K562 (cell line): ENCODE results near the gene SPEF1. TPM values are rescaled to one million over a fixed set of nuclear protein-coding genes. Genes with fewer than 3 reads are reported as not detected.
A peak's percentile ranks its signal among the peaks of the same experiment; 100 is the strongest.

Experiments used
- ATF1 ChIP-seq, 2 experiments: fragments of 450-650 bp in 1 of 2; IDR thresholded peaks; 2 replicates each; pipeline ENCODE4 v1.6.1; 2016; ENCODE audit warnings: missing compliant biosample characterization in 1 of 2, missing genetic modification characterization in 1 of 2
- BACH1 ChIP-seq: fragments of 200-800 bp; sonication (Bioruptor generic); IDR thresholded peaks from 2 replicates; pipeline ENCODE4 v1.6.1; 2016; ENCODE audit warnings: missing genetic modification characterization, missing compliant biosample characterization
- ETS2 ChIP-seq: IDR thresholded peaks from 2 replicates; pipeline ENCODE4 v1.6.1; 2016; ENCODE audit warnings: borderline replicate concordance, missing genetic modification characterization, mild to moderate bottlenecking, moderate library complexity, missing compliant biosample characterization; ENCODE audit not compliant: poor library complexity, severe bottlenecking
- ETV5 ChIP-seq: sonication (generic); formaldehyde crosslinking; IDR thresholded peaks from 2 replicates; pipeline ENCODE4 v1.4.0; 2020; ENCODE audit warnings: low read depth, mild to moderate bottlenecking, missing genetic modification reagents
- FIP1L1 ChIP-seq: fragments of 200-400 bp; formaldehyde crosslinking; IDR thresholded peaks from 2 replicates; pipeline ENCODE4 v1.6.1; 2018; ENCODE audit warnings: mild to moderate bottlenecking, low read depth, low read length; ENCODE audit not compliant: poor library complexity, severe bottlenecking
- GTF2A2 ChIP-seq: IDR thresholded peaks from 2 replicates; pipeline ENCODE4 v1.6.1; 2016; ENCODE audit warnings: mild to moderate bottlenecking, missing genetic modification characterization, missing compliant biosample characterization
- ID3 ChIP-seq, 2 experiments: fragments of 250-450 bp in 1 of 2; fragments of 450-650 bp in 1 of 2; sonication (Bioruptor Pico) in 1 of 2; IDR thresholded peaks; 2 replicates each; pipeline versions ENCODE4 v1.6.1 to v1.8.0; 2016 to 2021; ENCODE audit warnings: mild to moderate bottlenecking in 2 of 2, moderate library complexity in 2 of 2, missing compliant biosample characterization in 1 of 2, missing genetic modification characterization in 1 of 2
- KDM2B ChIP-seq: fragments of 250-450 bp; sonication (Bioruptor Pico); IDR thresholded peaks from 2 replicates; pipeline ENCODE4 v1.8.0; 2021; ENCODE audit warnings: mild to moderate bottlenecking, moderate library complexity
- MCM5 ChIP-seq: fragments of 450-650 bp; IDR thresholded peaks from 2 replicates; pipeline ENCODE4 v1.6.1; 2016; ENCODE audit warnings: low read depth
- MECOM ChIP-seq: fragments of 250-450 bp; sonication (Bioruptor Pico); IDR thresholded peaks from 2 replicates; pipeline ENCODE4 v1.8.0; 2022; ENCODE audit warnings: inconsistent platforms
- NFE2 ChIP-seq: IDR thresholded peaks from 2 replicates; pipeline ENCODE4 v1.6.1; 2014; ENCODE audit warnings: antibody characterized with exemption, low read depth
- OTX1 ChIP-seq: fragments of 450-650 bp; formaldehyde crosslinking; IDR thresholded peaks from 2 replicates; pipeline ENCODE4 v1.4.0; 2022; ENCODE audit warnings: mild to moderate bottlenecking
- PHB2 ChIP-seq: fragments of 450-650 bp; IDR thresholded peaks from 2 replicates; pipeline ENCODE4 v1.6.1; 2017; ENCODE audit warnings: low read depth
- PHF20 ChIP-seq: fragments of 450-650 bp; IDR thresholded peaks from 2 replicates; pipeline ENCODE4 v1.6.1; 2018; ENCODE audit not compliant: partially characterized antibody
- SIX5 ChIP-seq, 2 experiments: IDR thresholded peaks; 2 replicates each; pipeline ENCODE4 v1.6.1; 2011; ENCODE audit warnings: low read length in 2 of 2, borderline replicate concordance in 1 of 2, low read depth in 1 of 2, mild to moderate bottlenecking in 1 of 2, moderate library complexity in 1 of 2; ENCODE audit not compliant: insufficient read depth in 1 of 2
- SRSF1 ChIP-seq: fragments of 200-400 bp; formaldehyde crosslinking; IDR thresholded peaks from 2 replicates; pipeline ENCODE4 v1.6.1; 2017; ENCODE audit warnings: mild to moderate bottlenecking, low read depth, low read length, moderate library complexity
- ZNF217 ChIP-seq: sonication (generic); formaldehyde crosslinking; IDR thresholded peaks from 2 replicates; pipeline ENCODE4 v1.8.0; 2022; ENCODE audit warnings: mild to moderate bottlenecking, missing genetic modification reagents
- ZNF280A ChIP-seq: fragments of 450-650 bp; IDR thresholded peaks from 2 replicates; pipeline ENCODE4 v1.6.1; 2018; ENCODE audit warnings: mild to moderate bottlenecking, low read depth; ENCODE audit not compliant: partially characterized antibody
- ZNF449 ChIP-seq: fragments of 250-450 bp; sonication (Bioruptor Pico); IDR thresholded peaks from 2 replicates; pipeline ENCODE4 v1.8.0; 2022; ENCODE audit warnings: moderate library complexity, mild to moderate bottlenecking, inconsistent platforms
- ZSCAN32 ChIP-seq: fragments of 450-650 bp; formaldehyde crosslinking; IDR thresholded peaks from 2 replicates; pipeline ENCODE4 v1.4.0; 2020; ENCODE audit warnings: mild to moderate bottlenecking, moderate library complexity
- polyA plus RNA-seq, 8 experiments: library from polyadenylated mRNA; depleted of rRNA in 4 of 8; stranded (reverse) in 5 of 8; unstranded in 3 of 8; fragments of >200 nt; fragmentation: Nextera tagmentation in 2 of 8; fragmentation: Illumina TruSeq in 1 of 8; extraction: Ambion mirVana in 2 of 8; extraction: Trizol in 1 of 8; gene quantifications; 2 replicates each; pipeline versions ENCODE4 v1.2.1 to v1.2.3, GENCODE V29; 2011 to 2014; ENCODE audit warnings: inconsistent platforms in 1 of 8, missing spikeins in 1 of 8
- total RNA-seq, 7 experiments: library from RNA; depleted of rRNA in 6 of 7; stranded (reverse); fragments of >200 nt in 6 of 7; fragmentation: Illumina TruSeq in 2 of 7; extraction: Trizol in 2 of 7; gene quantifications; 2 replicates each; pipeline versions ENCODE4 v1.2.1 to v1.2.3, GENCODE V29; 2011 to 2021; ENCODE audit warnings: low replicate concordance in 1 of 7
- TF ChIP-seq, protein P1 (sequence below), 3 experiments: IDR thresholded peaks in 2 of 3; conservative IDR thresholded peaks in 1 of 3; 2 replicates each; pipeline ENCODE4 v1.5.1; 2011 to 2012; ENCODE audit warnings: low read length in 3 of 3, mild to moderate bottlenecking in 3 of 3, control low read depth in 2 of 3, improper control_type of control experiment in 1 of 3, inconsistent platforms in 1 of 3, low read depth in 1 of 3, mixed read lengths in 1 of 3, moderate library complexity in 1 of 3; ENCODE audit not compliant: insufficient read depth in 2 of 3

Gene SPEF1
- total and polyA plus RNA-seq, 9 of the 15 experiments (the other 6 are each of a cell fraction or from before 2014, with no cell fraction given): not detected

GRCh38 chr20:3795511-3796468 lies 14.5 kb upstream of the SPEF1 start, which contains the start of gene CDC25B (continued):
- no peak for TF ChIP-seq ZNF280A
- TF ChIP-seq, protein P1, sequence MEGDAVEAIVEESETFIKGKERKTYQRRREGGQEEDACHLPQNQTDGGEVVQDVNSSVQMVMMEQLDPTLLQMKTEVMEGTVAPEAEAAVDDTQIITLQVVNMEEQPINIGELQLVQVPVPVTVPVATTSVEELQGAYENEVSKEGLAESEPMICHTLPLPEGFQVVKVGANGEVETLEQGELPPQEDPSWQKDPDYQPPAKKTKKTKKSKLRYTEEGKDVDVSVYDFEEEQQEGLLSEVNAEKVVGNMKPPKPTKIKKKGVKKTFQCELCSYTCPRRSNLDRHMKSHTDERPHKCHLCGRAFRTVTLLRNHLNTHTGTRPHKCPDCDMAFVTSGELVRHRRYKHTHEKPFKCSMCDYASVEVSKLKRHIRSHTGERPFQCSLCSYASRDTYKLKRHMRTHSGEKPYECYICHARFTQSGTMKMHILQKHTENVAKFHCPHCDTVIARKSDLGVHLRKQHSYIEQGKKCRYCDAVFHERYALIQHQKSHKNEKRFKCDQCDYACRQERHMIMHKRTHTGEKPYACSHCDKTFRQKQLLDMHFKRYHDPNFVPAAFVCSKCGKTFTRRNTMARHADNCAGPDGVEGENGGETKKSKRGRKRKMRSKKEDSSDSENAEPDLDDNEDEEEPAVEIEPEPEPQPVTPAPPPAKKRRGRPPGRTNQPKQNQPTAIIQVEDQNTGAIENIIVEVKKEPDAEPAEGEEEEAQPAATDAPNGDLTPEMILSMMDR (IDR thresholded peaks at IDR 0.05 in 2 of 3, conservative IDR thresholded peaks at IDR 0.05 in 1 of 3; ENCODE audit: insufficient read depth in 2 of 3, low read depth in 1 of 3, low read length in 3 of 3): peak; percentile 12 to 40 (median 19); a peak in 2 of 6 replicates
- no peak for TF ChIP-seq SRSF1
- TF ChIP-seq PHB2: no peak
- TF ChIP-seq SIX5 (IDR thresholded peaks at IDR 0.05; ENCODE audit: borderline replicate concordance in 1 of 2, insufficient read depth in 1 of 2, low read depth in 1 of 2, low read length in 2 of 2): no peak
- no peak for TF ChIP-seq ETS2
- TF ChIP-seq ZNF217 (CRISPR knock-in tag): no peak
- no peak for TF ChIP-seq GTF2A2
- TF ChIP-seq NFE2: no peak
- TF ChIP-seq ATF1 (CRISPR knock-in tag; IDR thresholded peaks at IDR 0.05): no peak
- TF ChIP-seq ATF1 (tag; IDR thresholded peaks at IDR 0.05): peak; percentile 88
- no peak for TF ChIP-seq BACH1 (tag)
- no peak for TF ChIP-seq MECOM (CRISPR knock-in tag)
- no peak for TF ChIP-seq OTX1 (CRISPR knock-in tag)
- TF ChIP-seq ETV5 (CRISPR knock-in tag): peak; percentile 83
- TF ChIP-seq ZNF449 (CRISPR knock-in tag): no peak
- TF ChIP-seq ZSCAN32 (CRISPR knock-in tag): no peak
- TF ChIP-seq PHF20: peak; percentile 75
- no peak for TF ChIP-seq ID3 (CRISPR knock-in tag; IDR thresholded peaks at IDR 0.05)
- peak; percentile 84 for TF ChIP-seq ID3 (tag; IDR thresholded peaks at IDR 0.05)
- no peak for TF ChIP-seq KDM2B (CRISPR knock-in tag)
- TF ChIP-seq MCM5: no peak
- TF ChIP-seq FIP1L1: peak; percentile 29
